Gastroesophageal sphincter (tissue), 4 donors: ENCODE data around the gene AKR7A3. TPM values are rescaled to one million over a fixed set of nuclear protein-coding genes. Genes with fewer than 3 reads are reported as not detected.

Experiments used
- ATAC-seq: fragments of 150-250 bp; one replicate; pipeline ENCODE4 v1.9.1; 2016; ENCODE audit warnings: mild to moderate bottlenecking, moderate library complexity
- H3K27ac ChIP-seq, 4 donors: fragments of 200-600 bp; sonication (generic) in 3 of 4; 1 replicate in 3 of 4; 2 replicates in 1 of 4; pipeline ENCODE4 v1.5.1; 2016 to 2019
- H3K27me3 ChIP-seq: fragments of 200-600 bp; sonication (generic); one replicate; pipeline ENCODE4 v1.5.1; 2019
- H3K36me3 ChIP-seq, 2 donors: fragments of 200-600 bp; sonication (generic); one replicate each; pipeline ENCODE4 v1.5.1; 2019; ENCODE audit warnings: control low read depth in 1 of 2
- H3K4me1 ChIP-seq, 3 donors: fragments of 200-600 bp; sonication (generic); 1 replicate in 2 of 3; 2 replicates in 1 of 3; pipeline ENCODE4 v1.5.1; 2016 to 2019; ENCODE audit warnings: control low read depth in 2 of 3
- H3K4me3 ChIP-seq, 2 donors: fragments of 200-600 bp; sonication (generic); one replicate each; pipeline ENCODE4 v1.5.1; 2019; ENCODE audit warnings: mild to moderate bottlenecking in 1 of 2, moderate library complexity in 1 of 2
- H3K9me3 ChIP-seq, 3 donors: fragments of 200-600 bp; sonication (generic); one replicate each; pipeline ENCODE4 v1.5.1; 2017 to 2019; ENCODE audit warnings: control low read depth in 2 of 3
- CTCF ChIP-seq, 4 experiments: fragments of 200-600 bp in 2 of 4; fragments of 450-650 bp in 2 of 4; sonication (generic) in 1 of 4; IDR thresholded peaks; one replicate each; pipeline ENCODE4 v1.5.1; 2017 to 2019; ENCODE audit warnings: antibody characterized with exemption in 4 of 4, mild to moderate bottlenecking in 2 of 4, moderate library complexity in 2 of 4
- EP300 ChIP-seq: sonication (generic); formaldehyde crosslinking; IDR thresholded peaks from one replicate; pipeline ENCODE4 v1.6.1; 2017; ENCODE audit warnings: antibody characterized with exemption, mild to moderate bottlenecking
- POLR2A ChIP-seq, 2 donors: fragments of 450-650 bp; IDR thresholded peaks; one replicate each; pipeline ENCODE4 v1.6.1; 2017; ENCODE audit warnings: antibody characterized with exemption in 2 of 2, mild to moderate bottlenecking in 2 of 2, moderate library complexity in 1 of 2
- POLR2AphosphoS5 ChIP-seq: sonication (generic); formaldehyde crosslinking; IDR thresholded peaks from one replicate; pipeline ENCODE4 v1.6.1; 2017; ENCODE audit warnings: antibody characterized with exemption
- WGBS, 2 donors: methylation state at CpG; one replicate each; pipeline ENCODE4 v1.1.5; 2018; ENCODE audit warnings: low coverage in 1 of 2; 5-methylcytosine and 5-hydroxymethylcytosine counted together
- total RNA-seq, 4 donors: library from RNA; depleted of rRNA; stranded (reverse); fragments of >200 nt; gene quantifications; one replicate each; pipeline ENCODE4 v1.1.0, GENCODE V29; 2016

The AKR7A3 gene
- total RNA-seq, 4 donors from 2014 or later, result 0.27 to 1.6 (median 0.71) TPM

- TF ChIP-seq CTCF (IDR thresholded peaks at IDR 0.05) (no peak), POLR2A (IDR thresholded peaks at IDR 0.05) (no peak), POLR2AphosphoS5 (no peak), EP300 (no peak)
- Histone ChIP-seq H3K4me1 (no peaks in the 10 kb centered on the region), H3K27me3 (no peaks in the 10 kb centered on the region), H3K36me3 (peaks cover 0 to 88% of the 10 kb centered on the region in 2 donors), H3K4me3 (no peak overlapping the region), H3K9me3 (no peaks in the 10 kb centered on the region), H3K27ac (no peak overlapping the region)
- no peak for ATAC-seq
- 79% methylated on average over 6 of the region's 19 CpGs; no CpG with 5 or more reads in 1 of the 2 donors for WGBS, 2 donors
These were observed 36.9 kb upstream of the AKR7A3 start for GRCh38 chr1:19325368-19325957.

- H3K27me3 ChIP-seq, result no peaks in the 10 kb centered on the region
- TF ChIP-seq EP300 (no peak), POLR2A (IDR thresholded peaks at IDR 0.05) (no peak), CTCF (IDR thresholded peaks at IDR 0.05) (no peak), POLR2AphosphoS5 (no peak)
- H3K36me3 ChIP-seq, result peaks cover 0 to 80% of the 10 kb centered on the region in 2 donors
- H3K4me3 ChIP-seq, result no peak overlapping the region
- WGBS, 2 donors, result no CpG with 5 or more reads among the region's 9 CpGs
- ATAC-seq, result no peak
- H3K27ac ChIP-seq, result no peak overlapping the region
- no peaks in the 10 kb centered on the region for H3K4me1 ChIP-seq
- no peaks in the 10 kb centered on the region for H3K9me3 ChIP-seq
These were observed 36.1 kb upstream of the AKR7A3 start for GRCh38 chr1:19324665-19324990.

GRCh38 chr1:19323987-19324664, 35.6 kb upstream of the AKR7A3 start:
- TF ChIP-seq EP300 (no peak), CTCF (IDR thresholded peaks at IDR 0.05) (no peak), POLR2AphosphoS5 (no peak), POLR2A (IDR thresholded peaks at IDR 0.05) (no peak)
- Histone ChIP-seq H3K4me3 (no peak overlapping the region), H3K27ac (no peak overlapping the region), H3K27me3 (no peaks in the 10 kb centered on the region), H3K4me1 (no peaks in the 10 kb centered on the region), H3K9me3 (no peaks in the 10 kb centered on the region), H3K36me3 (peaks cover 0 to 78% of the 10 kb centered on the region in 2 donors)
- ATAC-seq, result no peak
- no CpG with 5 or more reads among the region's 23 CpGs for WGBS, 2 donors

GRCh38 chr1:19322481-19322880, 33.9 kb upstream of the AKR7A3 start:
- Histone ChIP-seq H3K36me3 (peaks cover 0 to 78% of the 10 kb centered on the region in 2 donors), H3K27me3 (no peaks in the 10 kb centered on the region)

More at GRCh38 chr1:19322481-19322880, 33.9 kb upstream of the AKR7A3 start:
- Histone ChIP-seq H3K27ac (no peak overlapping the region), H3K4me1 (peaks cover 0 to 3% (median 0%) of the 10 kb centered on the region in 3 donors), H3K9me3 (no peaks in the 10 kb centered on the region), H3K4me3 (no peak overlapping the region)
- ATAC-seq, result no peak
- no peak for TF ChIP-seq POLR2A (IDR thresholded peaks at IDR 0.05)
- TF ChIP-seq POLR2AphosphoS5, result no peak
- no peak for TF ChIP-seq EP300
- TF ChIP-seq CTCF (IDR thresholded peaks at IDR 0.05), result no peak
- 75 to 80% methylated on average over 1 to 10 of the region's 10 CpGs for WGBS, 2 donors
